ENCODE measurements around the gene FANCE. TPM values are rescaled to one million over a fixed set of nuclear protein-coding genes. Genes with fewer than 3 reads are reported as not detected.

The FANCE gene
- total RNA-seq, 1 experiment from 2014 or later, result 4.3 TPM

- intact Hi-C loops (cut with micrococcal nuclease; ENCODE audit: unreplicated experiment) (no loop called here), in situ Hi-C loops (cut with HindIII; ENCODE audit: low pct_unique_long_range_greater_than_20kb, low sequenced_read_pairs) (no loop called here)
- Histone ChIP-seq H3K4me1 (ENCODE audit: control insufficient read depth, insufficient read depth, low read length) (peaks cover 36% of the 10 kb centered on the region), H3K9me3 (ENCODE audit: control insufficient read depth, insufficient read depth, low read depth, low read length) (no peaks in the 10 kb centered on the region), H3K4me3 (ENCODE audit: low read depth in 2 of 2, low read length in 2 of 2) (no peak overlapping the region), H3K36me3 (ENCODE audit: control insufficient read depth, insufficient read depth, low read length) (no peaks in the 10 kb centered on the region), H3K27ac (ENCODE audit: low read length) (no peak overlapping the region), H3K27me3 (ENCODE audit: control insufficient read depth, insufficient read depth, low read length) (no peaks in the 10 kb centered on the region)
- BruUV-seq (replicated peaks), result no TSS peak
- ATAC-seq, result no peak
- ChIA-PET POLR2A (no interaction called here), CTCF (no interaction called here)
- TF ChIP-seq CTCF (IDR thresholded peaks at IDR 0.05), result no peak
- TF ChIP-seq REST (IDR thresholded peaks at IDR 0.05; ENCODE audit: insufficient read depth in 1 of 2, low read depth in 2 of 2, low read length in 1 of 2), result no peak
- TF ChIP-seq SIN3A (IDR thresholded peaks at IDR 0.05; ENCODE audit: borderline replicate concordance, insufficient read depth, low read depth, low read length), result no peak
- TF ChIP-seq POLR2AphosphoS5 (IDR thresholded peaks at IDR 0.05; ENCODE audit: low read depth, low read length), result no peak
- TF ChIP-seq TCF7L2 (IDR thresholded peaks at IDR 0.05; ENCODE audit: low read depth, low read length), result no peak
- no peak for DNase-seq (ENCODE audit: low read depth, low spot score)
These were observed 36.9 kb downstream of the FANCE start for GRCh38 chr6:35489066-35489465.

- ChIA-PET CTCF (no interaction called here), POLR2A (interaction anchor here (0.6 kb wide), 2 partner anchors 13 to 71 kb away, joined by 3 to 7 read pairs; no protein-coding TSS in a partner anchor)
- H3K27me3 ChIP-seq (ENCODE audit: control insufficient read depth, insufficient read depth, low read length), result no peaks in the 10 kb centered on the region
- no peak for TF ChIP-seq TCF7L2 (IDR thresholded peaks at IDR 0.05; ENCODE audit: low read depth, low read length)
- no peak for TF ChIP-seq POLR2AphosphoS5 (IDR thresholded peaks at IDR 0.05; ENCODE audit: low read depth, low read length)
- TF ChIP-seq REST (IDR thresholded peaks at IDR 0.05; ENCODE audit: insufficient read depth in 1 of 2, low read depth in 2 of 2, low read length in 1 of 2), result no peak
- TF ChIP-seq SIN3A (IDR thresholded peaks at IDR 0.05; ENCODE audit: borderline replicate concordance, insufficient read depth, low read depth, low read length), result no peak
- no peak for TF ChIP-seq CTCF (IDR thresholded peaks at IDR 0.05)
- H3K36me3 ChIP-seq (ENCODE audit: control insufficient read depth, insufficient read depth, low read length), result no peaks in the 10 kb centered on the region
- peak; percentile 43 for ATAC-seq
- BruUV-seq (replicated peaks), result no TSS peak
- intact Hi-C loops (cut with micrococcal nuclease; ENCODE audit: unreplicated experiment), result no loop called here
- peak overlapping the region; percentile 12; the same call in 1 of the 2 replicates for H3K27ac ChIP-seq (ENCODE audit: low read length)
- in situ Hi-C loops (cut with HindIII; ENCODE audit: low pct_unique_long_range_greater_than_20kb, low sequenced_read_pairs), result no loop called here
- H3K9me3 ChIP-seq (ENCODE audit: control insufficient read depth, insufficient read depth, low read depth, low read length), result no peaks in the 10 kb centered on the region
- no peak overlapping the region; a peak in 1 of 4 replicates for H3K4me3 ChIP-seq (ENCODE audit: low read depth in 2 of 2, low read length in 2 of 2)
- DNase-seq (ENCODE audit: low read depth, low spot score), result no peak
- peaks cover 36% of the 10 kb centered on the region for H3K4me1 ChIP-seq (ENCODE audit: control insufficient read depth, insufficient read depth, low read length)
These were observed 38.1 kb downstream of the FANCE start for GRCh38 chr6:35489995-35490791.
